NCI-H128 (cell line): ENCODE results near the gene CELF3.
A peak's percentile ranks its signal among the peaks of the same experiment; 100 is the strongest.

ENCODE experiments used
- DNase-seq: peaks from one replicate; lab custom pipeline; 2025; ENCODE audit not compliant: unreplicated experiment; lab: John Stamatoyannopoulos, UW

The CELF3 gene

GRCh38 chr1:151720974-151721787, 4.6 kb upstream of the CELF3 start, which contains the start of gene RIIAD1:
Gene RIIAD1 (plus strand): TSS chr1:151721522. CDS start chr1:151721537, 15 bp downstream.
- DNase-seq = no peak

GRCh38 chr1:151720554-151720953, 4.0 kb upstream of the CELF3 start:
- DNase-seq = no peak

- no peak for DNase-seq
Measured at GRCh38 chr1:151720125-151720524, 3.5 kb upstream of the CELF3 start.

GRCh38 chr1:151718666-151719065, 2.1 kb upstream of the CELF3 start:
- DNase-seq = no peak

GRCh38 chr1:151718011-151718431, 1.4 kb upstream of the CELF3 start:
- DNase-seq = no peak

GRCh38 chr1:151716405-151716762, 219 bp downstream of the CELF3 start:
- no peak for DNase-seq

GRCh38 chr1:151715726-151716404, 738 bp downstream of the CELF3 start:
- DNase-seq = peak; percentile 59

GRCh38 chr1:151714820-151715725, 1.5 kb downstream of the CELF3 start:
- no peak for DNase-seq

GRCh38 chr1:151713874-151714273, 2.7 kb downstream of the CELF3 start:
- no peak for DNase-seq

GRCh38 chr1:151713044-151713443, 3.6 kb downstream of the CELF3 start:
- no peak for DNase-seq

GRCh38 chr1:151711951-151712350, 4.7 kb downstream of the CELF3 start:
- no peak for DNase-seq

GRCh38 chr1:151711044-151711800, 5.4 kb downstream of the CELF3 start:
- no peak for DNase-seq

GRCh38 chr1:151710187-151710840, 6.3 kb downstream of the CELF3 start:
- peak; percentile 25 for DNase-seq

- no peak for DNase-seq
Measured at GRCh38 chr1:151708891-151709290, 7.7 kb downstream of the CELF3 start.

GRCh38 chr1:151707541-151708065, 9.0 kb downstream of the CELF3 start:
- DNase-seq = no peak

GRCh38 chr1:151706464-151707415, 9.9 kb downstream of the CELF3 start:
- no peak for DNase-seq

GRCh38 chr1:151705753-151706463, 10.7 kb downstream of the CELF3 start:
- DNase-seq = no peak

GRCh38 chr1:151705146-151705545, 11.5 kb downstream of the CELF3 start:
- DNase-seq = no peak
